Subcutaneous adipose tissue (tissue), 4 donors: Measurements from ENCODE around the gene ZSWIM3. TPM values are rescaled to one million over a fixed set of nuclear protein-coding genes. Genes with fewer than 3 reads are reported as not detected.

Source experiments
- CTCF ChIP-seq: fragments of 450-650 bp; IDR thresholded peaks from one replicate; pipeline ENCODE4 v1.5.1; 2016; ENCODE audit warnings: low read depth, mild to moderate bottlenecking, control low read depth, antibody characterized with exemption, moderate library complexity
- total RNA-seq, 4 donors: library from RNA; depleted of rRNA; stranded (reverse); fragments of >200 nt; gene quantifications; one replicate each; pipeline ENCODE4 v1.1.0, GENCODE V29; 2016

ZSWIM3 gene
- total RNA-seq, 4 donors from 2014 or later: 2.1 to 4.4 (median 2.7) TPM

DNA sequence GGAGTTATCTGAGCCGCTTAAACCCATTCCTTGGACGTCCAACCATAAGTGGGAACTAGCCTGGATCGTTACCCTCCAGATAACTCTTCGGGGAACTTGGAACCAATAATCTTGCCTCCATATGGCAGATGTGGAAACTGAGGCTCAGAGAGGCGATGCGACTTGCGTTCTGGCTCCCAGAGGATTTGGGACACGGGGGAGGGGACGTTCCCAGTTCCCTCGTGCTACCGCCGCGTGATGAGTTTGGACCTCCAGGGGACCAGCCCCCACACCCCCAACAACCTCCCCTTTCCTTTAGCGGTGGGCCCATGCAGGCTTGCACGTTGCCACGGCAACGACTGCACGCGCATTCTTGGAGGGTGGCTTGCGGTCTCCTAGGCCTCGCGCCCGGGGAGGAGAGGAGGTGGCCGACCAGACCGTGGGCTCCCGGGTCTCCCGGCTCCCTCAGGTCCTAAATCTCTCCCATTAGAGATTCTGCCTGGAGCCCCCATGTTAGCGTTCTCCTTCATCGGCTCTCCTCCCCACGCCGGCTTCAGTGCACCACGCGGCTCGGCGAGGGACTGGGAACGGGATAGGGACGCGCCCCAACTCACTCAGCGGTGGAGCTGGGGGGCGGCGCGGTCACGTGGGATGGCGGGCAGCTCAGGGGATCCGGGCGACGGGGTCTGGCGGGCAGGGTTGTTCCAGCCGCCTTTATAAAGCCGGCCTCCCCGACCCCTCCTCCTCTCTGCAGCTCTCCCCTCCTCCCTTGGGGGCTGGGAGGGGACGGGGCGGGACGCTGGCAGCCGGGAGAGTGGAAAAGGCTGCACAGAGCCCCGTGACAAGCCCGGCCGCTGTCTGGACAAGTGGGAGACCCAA lies 54.3 kb downstream of the ZSWIM3 start, which contains the start of gene PLTP:
Gene PLTP (minus strand): TSS at position 670 of the 858 bp plus-strand sequence. CDS start 703 bp downstream, outside the sequence.
- TF ChIP-seq CTCF: no peak

DNA sequence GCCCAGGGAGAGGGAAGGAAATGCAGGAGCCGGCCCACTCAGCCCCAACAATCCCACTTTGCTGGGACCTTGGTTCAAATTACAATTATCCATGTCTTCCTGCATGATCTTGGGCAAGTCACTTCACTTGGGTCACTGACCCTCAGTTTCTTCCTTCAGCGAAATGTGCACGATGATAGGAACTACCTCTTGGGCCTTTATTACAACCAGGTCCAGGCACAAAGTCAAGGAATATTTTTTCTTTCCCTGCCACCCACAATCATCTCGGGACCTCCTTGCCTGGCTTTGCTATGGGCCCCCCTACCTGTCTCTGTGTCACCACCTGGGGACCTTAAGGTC lies 54.9 kb downstream of the ZSWIM3 start:
- TF ChIP-seq CTCF: no peak

DNA sequence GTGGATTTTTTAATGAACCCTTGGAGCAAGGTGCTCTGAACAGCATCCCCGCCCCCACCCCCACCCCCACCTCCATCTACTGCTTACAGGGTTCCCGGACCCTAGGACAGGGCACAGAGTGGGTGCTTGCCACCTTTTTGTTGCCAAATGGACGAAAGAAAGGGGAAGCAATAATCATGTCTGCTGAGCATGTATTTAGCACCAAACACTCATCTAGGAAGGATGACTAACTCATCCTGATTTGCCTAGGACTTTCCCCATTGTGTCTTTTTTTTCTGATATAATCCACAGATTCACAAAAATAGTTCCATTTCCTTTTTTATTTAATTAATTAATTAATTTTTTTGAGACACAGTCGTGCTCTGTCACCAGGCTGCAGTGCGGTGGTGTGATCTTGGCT lies 55.7 kb downstream of the ZSWIM3 start:
- no peak for TF ChIP-seq CTCF

GRCh38 chr20:45917790-45918141 lies 60.4 kb downstream of the ZSWIM3 start:
- no peak for TF ChIP-seq CTCF

GRCh38 chr20:45918182-45918737 lies 60.8 kb downstream of the ZSWIM3 start:
- TF ChIP-seq CTCF: no peak

GRCh38 chr20:45918779-45919537 lies 61.5 kb downstream of the ZSWIM3 start:
- TF ChIP-seq CTCF: no peak
